HG02852 (cell line): ENCODE results near the gene TSPYL4.
"Not testable (repeated sequence)": the region's sequence is repeated elsewhere in the genome, so short reads cannot be mapped to it uniquely, and the experiment has no call there.

Source experiments
- ATAC-seq: cut with Tn5 transposase; IDR thresholded peaks from one replicate; pipeline ENCODE4 v1.9.1; 2021; ENCODE audit warnings: mild to moderate bottlenecking, moderate library complexity; ENCODE audit not compliant: unreplicated experiment

Gene TSPYL4

DNA sequence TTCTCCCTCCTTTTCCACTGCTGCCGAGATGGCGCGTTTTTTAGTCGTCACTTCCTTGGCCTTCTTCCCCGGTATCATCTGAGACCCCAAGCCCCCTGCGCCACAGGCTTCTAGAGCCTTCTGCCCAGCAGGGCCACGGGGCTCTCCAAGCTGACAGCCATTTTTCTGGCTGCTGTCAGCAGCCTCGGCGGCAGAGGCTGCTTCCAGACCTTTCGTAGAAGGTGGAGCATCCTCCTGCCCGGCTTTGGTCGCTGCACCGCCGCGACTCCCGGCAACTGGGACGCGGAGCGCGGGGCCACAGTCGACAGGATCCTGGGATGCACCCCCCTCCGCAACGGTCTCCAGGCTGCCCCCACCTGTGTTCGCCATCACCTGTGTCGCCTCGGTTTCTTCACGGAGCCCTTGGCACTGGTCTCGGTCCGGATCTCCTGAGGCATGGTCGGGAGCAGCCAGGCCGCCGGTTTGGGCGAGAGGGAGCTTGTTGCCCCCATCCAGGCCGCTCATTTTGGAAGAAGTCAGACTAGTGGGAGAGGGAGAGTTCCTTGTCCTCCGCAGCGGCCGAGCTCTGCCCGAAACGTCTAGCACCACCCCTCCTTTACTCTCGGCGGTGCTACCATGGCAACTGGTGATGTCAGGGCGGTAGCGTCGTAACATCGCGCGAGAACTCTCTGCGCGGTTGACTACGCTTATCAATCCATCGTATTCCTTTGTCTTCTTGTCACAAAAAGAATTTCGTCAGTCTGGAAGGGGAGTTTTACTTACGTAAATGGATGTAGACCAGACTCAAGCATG is at the start of gene TSPYL4:
Gene TSPYL4, minus strand, starts transcription at position 571 of the 792 bp plus-strand sequence. Its CDS starts 67 bp downstream, at position 504.
- ATAC-seq: peak; percentile 100

GRCh38 chr6:116301104-116301503 is 47.2 kb upstream of the TSPYL4 start:
- no peak for ATAC-seq

- ATAC-seq: no peak
These were observed 46.7 kb upstream of the TSPYL4 start for GRCh38 chr6:116300566-116300965.

DNA sequence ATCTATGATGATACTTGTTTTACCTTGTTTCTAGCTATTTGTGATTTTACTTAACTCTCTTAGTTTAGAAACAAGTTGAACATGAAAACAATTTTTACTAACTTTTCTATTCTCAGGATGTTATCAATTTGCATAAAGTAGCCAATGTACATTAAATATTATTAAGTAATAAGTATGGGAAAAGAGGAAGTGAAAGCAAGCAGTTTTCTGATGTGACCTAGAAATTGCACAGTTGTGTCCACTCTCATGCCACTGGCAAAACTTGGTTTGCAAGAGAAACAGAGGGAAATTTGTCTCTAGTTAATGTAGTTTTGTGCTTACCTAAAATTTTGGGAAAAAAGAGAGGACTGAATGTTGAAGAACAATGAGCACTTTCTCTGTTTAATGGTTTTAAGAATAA is 45.1 kb upstream of the TSPYL4 start:
- no peak for ATAC-seq

GRCh38 chr6:116298273-116298672 is 44.4 kb upstream of the TSPYL4 start:
- no peak for ATAC-seq

- ATAC-seq: no peak
These were observed 38.7 kb upstream of the TSPYL4 start for GRCh38 chr6:116292553-116292952.

DNA sequence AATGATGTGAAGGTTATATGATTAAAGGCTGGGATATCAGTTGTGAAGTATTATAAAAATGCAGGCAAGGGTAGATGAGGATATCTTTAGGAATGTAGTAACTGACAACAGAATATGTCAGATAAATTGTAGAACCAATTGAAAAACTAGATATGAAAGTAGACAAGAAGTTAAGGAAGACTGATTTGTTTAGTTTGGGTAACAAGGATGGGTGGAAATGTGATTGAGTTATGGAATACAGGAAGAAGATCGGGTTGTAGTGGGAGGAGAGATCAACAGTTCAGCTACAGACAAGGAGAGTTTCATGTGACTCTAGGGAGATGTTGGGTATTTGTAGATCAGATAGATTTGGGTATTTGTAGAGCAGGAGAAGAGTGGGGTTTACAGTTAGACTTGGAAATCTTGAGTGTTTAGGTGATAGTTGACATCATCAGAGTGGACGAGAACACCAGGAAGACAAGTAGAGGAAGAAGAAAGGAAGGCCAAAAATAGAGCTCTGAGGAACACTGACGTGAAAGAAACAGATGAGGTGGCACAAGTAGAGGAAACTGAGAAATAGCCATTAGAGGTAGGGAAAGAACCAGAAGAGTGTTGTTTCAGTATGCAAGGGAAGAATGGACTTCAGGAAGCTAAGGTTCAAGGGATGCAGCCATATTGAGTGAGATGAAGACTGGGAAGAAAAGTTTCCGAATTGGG is 38.0 kb upstream of the TSPYL4 start:
- no peak for ATAC-seq

DNA sequence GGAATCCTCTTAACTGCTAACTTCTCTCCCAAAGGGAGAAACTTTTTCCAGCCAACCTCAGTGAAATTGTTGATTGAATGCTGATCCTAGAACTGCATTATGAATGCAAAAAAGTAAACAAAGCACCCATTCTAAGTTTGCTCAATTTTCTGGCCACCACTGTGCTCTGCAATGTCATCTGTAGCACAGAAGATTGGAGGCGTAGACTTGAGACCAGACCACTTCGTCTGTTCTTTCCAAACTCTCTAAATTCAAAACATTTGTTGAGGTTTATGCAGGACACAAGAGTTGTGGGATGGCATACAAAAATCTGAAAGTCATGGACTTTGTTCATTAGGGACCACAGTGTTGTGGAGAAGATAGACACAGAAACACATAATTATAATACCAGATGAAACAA is 36.9 kb upstream of the TSPYL4 start:
- ATAC-seq: no peak

DNA sequence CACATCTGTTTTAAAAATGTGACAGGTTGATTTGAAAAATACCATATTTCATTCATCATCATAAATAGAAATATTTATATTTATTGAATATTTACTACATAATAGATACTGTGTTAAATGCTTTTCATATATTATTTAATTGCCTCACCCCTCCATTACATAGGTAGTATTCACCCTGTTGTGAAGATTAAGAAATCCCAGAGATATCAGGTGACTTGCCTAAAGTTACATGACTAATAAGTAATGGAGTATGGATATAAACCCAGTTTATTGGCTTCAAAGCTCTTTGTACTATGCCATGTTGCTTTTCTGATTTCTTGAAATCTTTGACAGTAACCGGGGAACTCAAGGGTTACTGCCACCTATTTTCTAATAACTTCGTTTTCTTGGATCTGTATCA is 36.0 kb upstream of the TSPYL4 start:
- no peak for ATAC-seq

DNA sequence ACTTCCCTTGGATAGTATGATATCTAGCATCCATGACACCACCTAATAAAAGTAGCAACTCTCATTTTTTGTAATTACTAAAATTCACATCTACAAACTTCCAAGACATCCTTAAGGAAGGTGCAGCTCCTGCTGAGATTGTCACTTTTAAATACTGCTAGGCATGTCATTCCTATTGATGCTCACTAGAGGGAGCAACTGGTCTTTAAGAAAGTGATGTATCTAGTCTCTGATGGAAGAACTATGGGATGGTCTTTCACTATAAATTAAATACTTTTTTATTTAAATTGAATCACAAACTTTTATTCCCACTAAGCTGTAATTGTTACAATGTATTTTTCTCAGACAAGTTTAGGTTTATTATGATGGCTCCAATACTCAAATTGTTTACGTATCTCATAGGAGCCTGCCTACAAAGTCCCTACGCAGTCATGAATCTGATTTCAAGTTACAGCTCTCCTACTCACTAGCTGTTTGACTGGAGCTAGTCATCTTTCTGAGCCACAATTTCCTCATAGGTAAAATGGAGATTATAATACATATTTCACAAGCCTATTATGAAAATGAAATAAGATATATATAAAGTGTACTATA is 33.9 kb upstream of the TSPYL4 start:
- peak; percentile 62 for ATAC-seq

GRCh38 chr6:116286773-116287358 is 33.0 kb upstream of the TSPYL4 start:
- ATAC-seq: no peak

DNA sequence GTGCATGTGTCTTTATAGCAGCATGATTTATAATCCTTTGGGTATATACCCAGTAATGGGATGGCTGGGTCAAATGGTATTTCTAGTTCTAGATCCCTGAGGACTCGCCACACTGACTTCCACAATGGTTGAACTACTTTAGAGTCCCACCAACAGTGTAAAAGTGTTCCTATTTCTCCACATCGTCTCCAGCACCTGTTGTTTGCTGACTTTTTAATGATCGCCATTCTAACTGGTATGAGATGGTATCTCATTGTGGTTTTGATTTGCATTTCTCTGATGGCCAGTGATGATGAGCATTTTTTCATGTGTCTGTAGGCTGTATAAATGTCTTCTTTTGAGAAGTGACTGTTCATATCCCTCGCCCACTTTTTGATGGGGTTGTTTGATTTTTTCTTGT is 31.1 kb upstream of the TSPYL4 start:
- not testable (repeated sequence) for ATAC-seq

- no peak for ATAC-seq
These were observed 29.3 kb upstream of the TSPYL4 start for GRCh38 chr6:116283191-116283590.

DNA sequence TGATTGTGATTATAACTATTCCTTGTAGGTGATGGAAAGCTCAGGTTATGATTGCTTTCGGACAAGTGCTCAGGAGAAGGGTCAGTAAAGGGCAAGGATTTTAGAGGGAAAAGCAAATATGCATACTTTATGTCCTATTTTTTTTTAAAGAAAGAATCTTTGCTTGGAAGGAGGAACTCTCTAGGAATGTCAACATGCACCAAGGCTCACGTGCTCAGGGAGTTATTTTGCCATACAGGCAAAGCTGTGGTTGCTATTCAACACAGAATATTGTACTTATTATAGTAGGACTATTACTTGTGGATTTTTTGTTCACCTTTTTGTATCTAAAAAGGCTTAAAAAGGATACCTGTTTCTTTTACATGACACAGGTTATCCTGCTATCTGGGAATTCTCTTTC is 28.8 kb upstream of the TSPYL4 start:
- ATAC-seq: no peak

DNA sequence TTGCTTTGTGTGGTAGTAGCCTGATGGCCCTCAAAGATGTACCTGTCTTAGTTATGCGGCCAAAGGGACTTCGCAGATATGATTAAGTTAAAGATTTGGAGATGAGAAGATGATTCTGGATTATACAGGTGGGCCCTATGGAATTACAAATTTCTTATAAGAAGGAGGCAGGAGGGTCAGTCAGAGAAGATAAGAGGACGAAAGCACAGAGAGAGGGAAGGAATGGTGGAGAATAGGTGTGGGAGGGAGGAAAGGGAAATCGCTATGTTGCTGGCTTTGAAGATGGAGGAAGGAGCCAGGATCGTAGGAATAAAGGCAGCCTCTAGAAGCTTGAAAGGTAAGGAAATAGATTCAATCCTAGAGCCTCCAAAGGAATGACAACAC is 27.1 kb upstream of the TSPYL4 start:
- no peak for ATAC-seq

- ATAC-seq: no peak
These were observed 26.5 kb upstream of the TSPYL4 start for GRCh38 chr6:116280161-116280932.

- peak; percentile 93 for ATAC-seq
These were observed 25.6 kb upstream of the TSPYL4 start, which contains the start of gene TSPYL1 for GRCh38 chr6:116279232-116280160. Gene TSPYL1 (minus strand): TSS chr6:116279930. CDS start chr6:116279830, 100 bp downstream.

DNA sequence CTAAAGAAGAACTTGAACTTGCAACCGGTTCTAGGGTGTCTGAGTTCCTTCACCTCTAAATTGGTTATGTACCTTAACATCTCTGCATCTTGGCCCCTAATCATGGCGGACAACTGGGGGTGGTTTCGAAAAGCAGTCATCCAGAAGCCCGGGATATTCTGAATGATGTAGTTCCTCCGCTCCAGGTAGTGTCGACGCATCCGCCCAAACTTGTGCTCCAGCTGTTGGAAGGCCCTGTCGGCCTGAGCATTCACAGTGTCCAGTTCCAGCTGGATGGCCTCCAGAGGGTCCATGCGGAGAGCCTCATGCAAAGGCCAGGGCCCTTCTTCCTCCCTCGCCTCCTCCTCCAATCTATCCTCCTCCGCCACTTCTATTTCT is 25.0 kb upstream of the TSPYL4 start:
- ATAC-seq: no peak

DNA sequence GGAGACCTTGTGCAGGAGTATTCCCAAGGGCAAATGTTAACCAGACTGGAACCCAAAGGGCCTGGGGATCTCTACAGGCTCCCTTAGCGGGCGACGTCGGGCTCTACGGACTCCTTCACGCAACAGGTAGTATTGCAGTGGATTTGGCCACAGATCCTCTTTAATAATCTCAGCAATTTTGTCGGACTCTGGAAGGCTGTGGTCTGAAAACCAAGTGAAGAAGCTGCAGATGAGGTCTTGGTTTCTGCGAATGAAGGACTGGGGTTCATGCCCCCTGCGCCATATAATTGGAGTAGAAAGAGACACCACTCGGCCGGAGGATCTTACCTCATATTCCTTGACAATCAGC is 24.6 kb upstream of the TSPYL4 start:
- ATAC-seq: no peak

DNA sequence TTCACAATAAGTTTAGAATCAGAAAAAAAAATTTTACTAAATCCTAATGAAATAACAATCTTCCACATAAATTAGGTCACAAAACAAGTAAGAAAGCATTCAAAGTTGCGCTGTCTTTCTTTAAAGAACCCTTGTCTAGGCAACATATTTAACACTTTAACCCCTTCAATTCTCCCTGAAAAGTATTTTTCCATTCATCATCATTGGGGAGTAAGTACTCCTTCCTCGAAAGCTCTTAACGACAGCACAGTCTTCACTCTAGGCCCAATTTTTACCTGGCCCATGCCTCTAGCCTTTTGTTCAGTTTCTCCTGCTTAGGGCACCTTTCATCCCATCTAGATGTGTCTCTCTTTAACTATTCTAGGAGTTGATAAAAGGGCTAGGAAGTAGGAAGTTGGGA is 23.2 kb upstream of the TSPYL4 start:
- no peak for ATAC-seq
